ENCODE measurements around the gene ZNRF4.

The ZNRF4 gene

DNA sequence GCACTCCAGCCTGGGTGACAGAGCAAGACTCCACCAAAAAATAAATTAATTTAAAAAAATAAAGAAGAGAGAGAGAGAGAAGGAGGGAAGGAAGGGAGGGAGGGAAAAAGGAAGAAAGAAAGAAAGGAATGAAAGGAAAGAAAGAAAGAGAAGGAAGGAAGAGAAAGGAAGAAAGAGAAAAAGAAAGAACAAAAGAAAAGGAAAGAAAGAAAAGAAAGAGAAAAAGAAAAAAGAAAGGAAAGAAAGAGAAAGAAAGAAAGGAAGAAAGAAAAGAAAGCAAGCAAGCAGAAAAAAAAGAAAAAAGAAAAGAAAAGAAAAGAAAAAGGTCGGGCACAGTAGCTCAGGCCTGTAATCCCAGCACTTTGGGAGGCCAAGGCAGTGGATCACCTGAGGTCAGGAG is 14.9 kb upstream of the ZNRF4 start:
- H3K4me3 ChIP-seq (replicated peaks; ENCODE audit: low read depth, low read length) = no peak overlapping the region
- no peak for DNase-seq (ENCODE audit: extremely low read depth, low read depth)

DNA sequence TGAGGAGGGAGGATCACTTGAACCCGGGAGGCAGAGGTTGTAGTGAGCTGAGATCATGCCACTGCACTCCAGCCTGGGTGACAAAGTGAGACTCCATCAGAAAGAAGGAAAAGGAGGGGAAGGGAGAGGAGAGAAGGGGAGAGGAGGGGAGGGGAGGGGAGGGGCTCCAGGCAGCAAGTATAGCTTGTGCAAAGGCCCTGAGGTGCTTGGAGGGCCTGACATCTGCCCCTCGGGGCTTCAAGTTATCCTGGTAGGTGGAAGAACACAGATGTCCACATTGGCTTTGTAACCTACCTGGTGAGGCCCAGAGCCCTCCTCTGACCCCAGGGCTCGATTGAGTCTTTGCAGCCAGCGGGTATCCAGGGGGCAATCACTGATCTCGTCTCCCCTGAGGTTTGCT is 11.5 kb upstream of the ZNRF4 start:
- no peak overlapping the region for H3K4me3 ChIP-seq (replicated peaks; ENCODE audit: low read depth, low read length)
- TF ChIP-seq, protein P1, sequence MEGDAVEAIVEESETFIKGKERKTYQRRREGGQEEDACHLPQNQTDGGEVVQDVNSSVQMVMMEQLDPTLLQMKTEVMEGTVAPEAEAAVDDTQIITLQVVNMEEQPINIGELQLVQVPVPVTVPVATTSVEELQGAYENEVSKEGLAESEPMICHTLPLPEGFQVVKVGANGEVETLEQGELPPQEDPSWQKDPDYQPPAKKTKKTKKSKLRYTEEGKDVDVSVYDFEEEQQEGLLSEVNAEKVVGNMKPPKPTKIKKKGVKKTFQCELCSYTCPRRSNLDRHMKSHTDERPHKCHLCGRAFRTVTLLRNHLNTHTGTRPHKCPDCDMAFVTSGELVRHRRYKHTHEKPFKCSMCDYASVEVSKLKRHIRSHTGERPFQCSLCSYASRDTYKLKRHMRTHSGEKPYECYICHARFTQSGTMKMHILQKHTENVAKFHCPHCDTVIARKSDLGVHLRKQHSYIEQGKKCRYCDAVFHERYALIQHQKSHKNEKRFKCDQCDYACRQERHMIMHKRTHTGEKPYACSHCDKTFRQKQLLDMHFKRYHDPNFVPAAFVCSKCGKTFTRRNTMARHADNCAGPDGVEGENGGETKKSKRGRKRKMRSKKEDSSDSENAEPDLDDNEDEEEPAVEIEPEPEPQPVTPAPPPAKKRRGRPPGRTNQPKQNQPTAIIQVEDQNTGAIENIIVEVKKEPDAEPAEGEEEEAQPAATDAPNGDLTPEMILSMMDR (IDR thresholded peaks at IDR 0.05; ENCODE audit: low read depth, low read length, missing control alignments) = no peak
- no peak for DNase-seq (ENCODE audit: extremely low read depth, low read depth)

More for the DNA sequence above, 14.9 kb upstream of the ZNRF4 start:
- TF ChIP-seq, protein P1 (IDR thresholded peaks at IDR 0.05; ENCODE audit: low read depth, low read length, missing control alignments) = no peak

DNA sequence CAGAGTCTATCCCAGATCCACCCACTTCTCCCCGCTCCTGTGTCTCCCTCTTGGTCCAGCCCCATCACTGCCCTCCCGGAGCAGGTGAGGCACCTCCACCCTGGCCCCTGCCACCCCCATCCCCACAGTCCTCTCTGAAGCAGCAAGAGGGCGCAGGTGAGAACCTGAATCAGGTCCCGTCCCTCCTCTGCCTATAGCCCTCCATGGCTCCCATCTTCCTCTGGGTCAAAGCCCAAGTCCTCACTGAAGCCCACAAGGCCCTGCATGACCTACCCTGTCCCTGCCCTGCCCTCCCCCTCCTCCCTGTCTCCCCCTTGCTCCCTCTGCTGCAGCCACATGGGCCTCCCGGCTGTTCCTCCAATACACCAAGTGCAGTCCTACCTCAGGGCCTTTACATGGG is 10.8 kb upstream of the ZNRF4 start:
- H3K4me3 ChIP-seq (replicated peaks; ENCODE audit: low read depth, low read length) = no peak overlapping the region
- DNase-seq (ENCODE audit: extremely low read depth, low read depth) = no peak
- TF ChIP-seq, protein P1 (IDR thresholded peaks at IDR 0.05; ENCODE audit: low read depth, low read length, missing control alignments) = no peak

DNA sequence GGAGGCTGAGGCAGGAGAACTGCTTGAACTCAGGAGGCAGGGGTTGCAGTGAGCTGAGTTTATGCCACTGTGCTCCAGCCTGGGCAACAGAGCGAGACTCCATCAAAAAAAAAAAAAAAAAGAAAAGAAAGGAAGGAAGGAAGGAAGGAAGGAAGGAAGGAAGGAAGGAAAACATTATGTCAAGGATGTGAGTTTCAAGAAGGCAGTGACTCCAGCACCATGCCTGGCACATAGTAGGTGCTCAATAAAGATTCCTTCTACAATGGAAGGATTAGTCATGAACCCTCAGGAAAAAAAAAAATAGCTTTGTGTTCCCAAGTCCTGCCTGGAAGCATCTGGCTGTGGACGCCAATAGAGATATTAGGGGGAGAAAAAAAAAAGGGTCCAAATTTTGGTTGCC is 10.1 kb upstream of the ZNRF4 start:
- DNase-seq (ENCODE audit: extremely low read depth, low read depth) = no peak
- TF ChIP-seq, protein P1 (IDR thresholded peaks at IDR 0.05; ENCODE audit: low read depth, low read length, missing control alignments) = no peak
- H3K4me3 ChIP-seq (replicated peaks; ENCODE audit: low read depth, low read length) = no peak overlapping the region

DNA sequence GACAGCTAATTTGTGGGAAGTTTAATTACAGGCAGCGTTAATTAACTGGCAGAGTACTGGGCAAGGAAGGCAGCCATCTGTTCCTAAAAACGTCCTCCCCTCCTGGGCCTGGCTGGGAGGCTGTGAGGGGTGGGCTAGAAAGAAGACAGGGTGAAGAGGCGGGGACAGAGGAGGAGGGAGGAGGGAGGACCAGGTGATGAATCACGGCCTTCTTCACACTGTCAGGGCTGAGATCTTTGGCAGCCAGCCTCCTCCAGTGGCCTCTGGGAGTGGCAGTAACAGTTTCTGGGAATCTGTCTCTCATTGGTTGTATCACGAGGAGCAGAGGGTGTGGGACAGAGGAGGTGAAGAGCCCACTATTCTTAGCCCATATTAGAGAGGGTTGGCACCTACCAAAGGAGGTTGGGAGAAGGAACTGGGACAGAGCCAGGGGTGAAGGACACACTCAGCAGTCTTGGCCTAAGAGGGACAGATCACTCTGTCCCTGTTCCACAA is 9.6 kb upstream of the ZNRF4 start:
- no peak for DNase-seq (ENCODE audit: extremely low read depth, low read depth)
- TF ChIP-seq, protein P1 (IDR thresholded peaks at IDR 0.05; ENCODE audit: low read depth, low read length, missing control alignments) = no peak
- H3K4me3 ChIP-seq (replicated peaks; ENCODE audit: low read depth, low read length) = no peak overlapping the region

DNA sequence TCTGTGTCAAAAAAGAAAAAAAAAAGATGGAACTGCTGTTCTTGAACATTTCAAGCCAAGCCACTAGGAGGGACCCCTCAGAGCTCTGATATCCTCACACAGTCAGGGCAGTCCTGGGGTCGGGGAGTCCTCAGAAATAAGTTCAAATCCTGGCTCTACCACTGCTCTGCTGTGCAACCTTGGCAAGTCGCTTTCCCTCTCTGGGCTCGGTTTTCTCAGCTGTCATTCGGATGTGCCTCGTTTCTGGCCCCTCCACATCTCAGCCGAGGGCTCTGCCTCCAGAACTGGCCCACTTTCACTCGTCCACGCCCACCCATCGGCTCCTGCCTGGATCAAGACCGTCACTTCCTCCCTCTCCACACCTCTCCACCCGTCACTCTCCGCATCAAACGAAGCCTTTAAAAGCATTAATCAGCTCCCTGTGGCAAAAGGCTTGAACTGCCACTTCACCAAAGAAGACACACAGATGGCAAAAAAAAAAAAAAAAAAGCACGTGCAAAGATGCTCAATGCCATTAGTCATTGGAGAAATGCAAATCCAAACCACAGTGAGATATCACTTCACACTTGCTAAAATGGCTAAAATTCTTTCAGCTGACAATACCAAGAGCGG is 7.4 kb upstream of the ZNRF4 start:
- DNase-seq (ENCODE audit: extremely low read depth, low read depth) = no peak
- TF ChIP-seq, protein P1 (IDR thresholded peaks at IDR 0.05; ENCODE audit: low read depth, low read length, missing control alignments) = no peak
- no peak overlapping the region for H3K4me3 ChIP-seq (replicated peaks; ENCODE audit: low read depth, low read length)

DNA sequence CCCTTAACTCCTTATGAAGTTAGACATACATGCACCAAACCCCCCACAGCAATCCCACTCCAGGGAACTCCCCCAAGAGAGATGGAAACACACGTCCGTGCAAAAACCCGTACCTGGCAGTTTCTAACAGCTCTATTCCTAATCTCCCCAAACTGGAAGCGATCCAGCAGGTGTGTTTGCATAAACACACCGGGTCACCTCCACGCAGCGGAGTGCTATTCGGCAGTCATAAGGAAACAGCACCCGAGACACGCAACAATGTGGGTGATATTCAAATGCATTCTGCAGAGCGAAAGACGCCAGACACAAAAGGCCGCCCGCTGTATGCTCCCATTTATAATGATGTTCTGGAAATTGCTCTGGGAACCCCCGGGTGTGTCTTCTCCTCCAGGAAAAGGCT is 6.8 kb upstream of the ZNRF4 start:
- TF ChIP-seq, protein P1 (IDR thresholded peaks at IDR 0.05; ENCODE audit: low read depth, low read length, missing control alignments) = no peak
- H3K4me3 ChIP-seq (replicated peaks; ENCODE audit: low read depth, low read length) = no peak overlapping the region
- no peak for DNase-seq (ENCODE audit: extremely low read depth, low read depth)
